Stimulated activated CD4-positive, alpha-beta T cell treated with anti-CD3 and anti-CD28 coated beads, Interleukin-1b, Interleukin-23, amount 100 ng/mL, for 1 hour (primary cell): ENCODE data around the gene IL19.
"Not testable (repeated sequence)": the region's sequence is repeated elsewhere in the genome, so short reads cannot be mapped to it uniquely, and the experiment has no call there.

Experiments used
- DNase-seq, 2 donors: peaks; one replicate each; pipeline ENCODE4 v3.0.0-alpha.2; 2020; ENCODE audit warnings: low read depth in 2 of 2

IL19 gene

GRCh38 chr1:206833106-206833680 is 62.6 kb downstream of the IL19 start:
- no peak for DNase-seq

GRCh38 chr1:206833801-206834200 is 63.2 kb downstream of the IL19 start:
- no peak for DNase-seq

GRCh38 chr1:206834217-206834616 is 63.6 kb downstream of the IL19 start:
- no peak for DNase-seq

- no peak for DNase-seq
Measured at GRCh38 chr1:206834711-206835110, 64.1 kb downstream of the IL19 start.

GRCh38 chr1:206835186-206835585 is 64.6 kb downstream of the IL19 start:
- DNase-seq, result no peak

- DNase-seq, result no peak
Measured at GRCh38 chr1:206836111-206836510, 65.5 kb downstream of the IL19 start.

- DNase-seq, result no peak
Measured at GRCh38 chr1:206839006-206839560, 68.5 kb downstream of the IL19 start.

- no peak for DNase-seq
Measured at GRCh38 chr1:206839857-206840256, 69.3 kb downstream of the IL19 start.

- no peak for DNase-seq
Measured at GRCh38 chr1:206841609-206842323, 71.2 kb downstream of the IL19 start.

GRCh38 chr1:206842854-206843253 is 72.3 kb downstream of the IL19 start:
- DNase-seq, result no peak

GRCh38 chr1:206843626-206844025 is 73.1 kb downstream of the IL19 start:
- no peak for DNase-seq

GRCh38 chr1:206846487-206846886 is 75.9 kb downstream of the IL19 start:
- no peak for DNase-seq

GRCh38 chr1:206847337-206847834 is 76.8 kb downstream of the IL19 start:
- no peak for DNase-seq

GRCh38 chr1:206847946-206848345 is 77.4 kb downstream of the IL19 start:
- no peak for DNase-seq

GRCh38 chr1:206850401-206850800 is 79.8 kb downstream of the IL19 start:
- no peak for DNase-seq

- DNase-seq, result no peak
Measured at GRCh38 chr1:206851341-206852010, 80.9 kb downstream of the IL19 start.

- DNase-seq, result not testable (repeated sequence)
Measured at GRCh38 chr1:206852662-206853061, 82.1 kb downstream of the IL19 start.

GRCh38 chr1:206853696-206854095 is 83.1 kb downstream of the IL19 start:
- DNase-seq, result not testable (repeated sequence)

GRCh38 chr1:206854401-206855129 is 84.0 kb downstream of the IL19 start:
- DNase-seq, result no peak

GRCh38 chr1:206855859-206856258 is 85.3 kb downstream of the IL19 start:
- no peak for DNase-seq

- DNase-seq, result no peak
Measured at GRCh38 chr1:206856674-206857464, 86.3 kb downstream of the IL19 start.
